Measurements from ENCODE around the gene RPS6KA1. TPM values are rescaled to one million over a fixed set of nuclear protein-coding genes. Genes with fewer than 3 reads are reported as not detected.

RPS6KA1 gene
- total RNA-seq, 2 donors from 2014 or later = 7.4 to 9.3 TPM

DNA sequence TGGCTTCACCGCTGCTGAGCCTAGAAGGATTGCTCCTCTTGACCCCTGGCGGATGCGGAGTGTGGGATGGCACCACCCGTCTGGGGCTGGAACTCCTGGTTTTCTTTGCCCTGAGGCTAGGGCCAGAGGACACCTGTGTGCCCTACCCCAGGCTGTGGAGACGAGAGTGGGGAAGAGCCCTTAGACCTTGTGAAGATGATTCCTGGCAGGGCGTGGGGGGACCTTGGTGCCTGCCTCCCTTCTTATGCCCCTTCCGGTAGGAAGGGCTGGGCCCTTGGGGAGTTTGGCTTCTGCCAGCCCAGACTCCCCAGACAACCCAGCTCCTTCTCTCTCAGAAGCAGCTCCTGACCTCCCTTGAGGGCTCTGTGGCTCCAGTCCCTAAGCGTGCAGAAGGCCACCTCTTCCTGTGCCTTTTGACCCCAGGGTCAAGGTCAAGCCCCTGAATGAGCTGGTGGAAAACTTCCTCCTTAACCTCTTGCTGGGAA is 891 bp downstream of the RPS6KA1 start:
- DNase-seq = no peak
- intact Hi-C loops (cut with DNase I) = no loop called here
- ATAC-seq = peak; percentile 7 to 15

DNA sequence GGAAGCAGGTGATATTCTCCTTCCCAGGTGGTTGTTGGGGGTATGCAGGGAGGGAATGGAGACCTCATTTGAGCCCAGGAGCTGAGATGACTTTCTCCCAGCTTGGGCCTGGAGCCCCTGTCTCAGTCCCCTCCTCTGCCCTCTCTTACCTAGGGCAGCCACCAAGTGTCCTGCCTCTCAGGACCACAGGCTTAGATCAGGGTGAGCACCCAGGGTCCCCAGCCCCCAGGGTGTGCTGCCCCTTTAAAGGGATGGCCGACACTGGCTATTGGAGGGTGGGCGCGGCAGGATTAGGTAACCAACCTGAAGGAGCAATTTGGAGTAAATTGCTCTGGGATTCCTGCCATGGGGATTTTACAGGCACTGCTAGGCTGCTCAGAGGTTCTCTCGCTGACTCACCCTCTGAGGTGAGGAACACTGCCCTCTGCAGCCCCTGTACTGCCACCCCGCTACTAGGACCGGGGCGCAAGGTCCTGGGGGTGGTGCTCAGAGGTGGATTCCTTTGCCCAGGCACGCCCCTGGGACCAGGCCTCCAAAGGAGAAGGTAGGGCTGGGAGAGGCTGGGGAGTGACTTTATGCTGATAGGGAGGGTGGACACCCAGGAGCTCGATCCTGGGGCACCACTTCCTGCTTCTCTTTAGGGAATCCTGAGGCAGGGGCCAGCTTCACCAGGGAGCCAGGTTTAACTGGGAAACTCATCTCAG is 1.5 kb downstream of the RPS6KA1 start:
- peak; percentile 30 for DNase-seq
- intact Hi-C loops (cut with DNase I) = no loop called here
- ATAC-seq = peak; percentile 31 to 81

DNA sequence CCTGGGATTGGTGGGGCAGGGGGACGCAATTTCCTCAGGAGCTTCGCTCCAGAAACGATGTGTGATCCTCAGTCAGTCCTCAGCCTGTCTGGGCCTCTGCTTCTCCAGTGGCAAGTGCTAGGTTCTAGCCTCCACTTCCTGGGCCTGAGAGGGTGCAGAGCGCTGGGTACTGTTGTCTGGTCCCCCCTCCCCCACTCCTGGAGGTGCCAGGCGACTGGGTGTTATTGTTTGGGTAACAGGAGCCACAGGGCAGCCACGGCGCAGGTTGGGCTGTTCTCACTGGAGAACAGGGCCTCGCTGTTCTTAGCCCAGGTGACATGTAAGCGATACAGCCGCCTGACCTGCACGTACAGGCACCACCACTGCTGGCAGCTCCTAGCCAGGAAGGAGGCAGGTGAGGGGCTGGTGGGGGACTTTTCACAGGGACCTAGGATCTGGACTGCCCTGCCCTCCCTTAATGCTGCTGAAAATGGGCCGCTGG is 2.1 kb downstream of the RPS6KA1 start:
- intact Hi-C loops (cut with DNase I) = no loop called here

DNA sequence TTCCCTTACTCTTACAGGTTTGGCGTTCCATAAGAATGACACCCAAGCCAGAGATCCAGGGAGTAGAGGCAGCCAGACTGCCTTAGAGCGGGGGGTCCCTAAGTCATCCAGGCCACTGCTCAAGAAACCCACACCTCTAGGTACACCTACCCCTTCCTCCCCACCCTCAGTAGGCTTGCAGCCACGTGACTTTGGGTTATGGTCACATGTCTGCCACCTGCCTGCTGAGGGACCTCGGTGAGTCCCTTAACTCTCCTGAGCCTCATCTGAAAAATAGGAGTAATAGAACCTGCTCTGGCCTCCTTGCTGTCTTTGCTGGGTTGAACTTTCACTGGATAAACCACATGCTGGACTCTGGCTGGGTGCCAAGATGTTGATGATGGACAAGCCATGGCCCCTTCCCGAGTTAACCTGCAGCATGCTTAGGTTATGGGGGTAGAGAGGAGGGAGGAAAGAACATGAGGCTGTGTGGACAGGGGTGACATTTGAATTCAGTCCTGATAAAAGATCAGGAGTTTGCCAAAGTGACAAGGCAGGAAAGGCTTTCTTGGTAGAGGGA is 4.5 kb downstream of the RPS6KA1 start:
- DNase-seq = no peak
- intact Hi-C loops (cut with DNase I) = no loop called here
- ATAC-seq = no peak

More for the DNA sequence above, 2.1 kb downstream of the RPS6KA1 start:
- ATAC-seq (no peak), DNase-seq (no peak)

DNA sequence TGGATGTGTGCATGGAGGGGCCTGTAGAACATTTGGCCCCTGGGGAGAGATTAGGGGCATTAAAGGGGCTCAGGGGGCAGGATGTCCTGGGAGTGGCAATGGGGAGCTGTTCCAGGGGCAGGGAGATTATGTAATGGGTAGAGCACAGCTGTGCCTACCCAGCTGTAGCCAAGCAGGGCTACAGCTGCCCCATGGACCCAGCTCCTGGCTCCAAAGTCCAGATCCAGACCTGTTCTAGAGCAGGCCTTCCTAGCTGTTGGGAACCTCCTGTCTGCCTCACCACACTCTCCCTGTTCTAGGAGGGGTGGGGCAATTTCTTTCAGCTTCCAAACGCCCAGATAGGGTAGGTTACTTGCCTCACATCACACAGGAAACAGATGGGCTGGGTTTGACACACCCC is 5.6 kb downstream of the RPS6KA1 start:
- intact Hi-C loops (cut with DNase I) = no loop called here
- no peak for ATAC-seq
- no peak for DNase-seq

DNA sequence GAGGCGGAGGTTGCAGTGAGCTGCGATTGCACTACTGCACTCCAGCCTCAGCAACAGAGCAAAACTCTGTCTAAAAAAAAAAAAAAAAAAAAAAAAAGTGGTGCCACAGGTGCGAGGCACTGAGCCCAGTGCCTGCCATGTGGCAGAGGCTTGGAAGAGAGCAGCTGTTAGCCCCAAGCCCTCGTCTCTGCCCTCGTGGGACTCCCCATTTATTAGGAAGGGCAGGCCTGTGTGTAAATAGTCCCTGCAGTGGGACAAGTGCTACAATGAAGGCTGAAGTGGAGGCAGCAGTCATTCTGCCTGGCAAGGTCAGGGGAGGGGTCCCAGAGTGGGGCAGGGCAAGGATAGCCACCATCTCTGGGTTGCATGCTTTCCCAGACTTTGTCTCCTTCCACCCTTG is 6.5 kb downstream of the RPS6KA1 start:
- ATAC-seq (no peak), DNase-seq (no peak)
- intact Hi-C loops (cut with DNase I) = no loop called here

DNA sequence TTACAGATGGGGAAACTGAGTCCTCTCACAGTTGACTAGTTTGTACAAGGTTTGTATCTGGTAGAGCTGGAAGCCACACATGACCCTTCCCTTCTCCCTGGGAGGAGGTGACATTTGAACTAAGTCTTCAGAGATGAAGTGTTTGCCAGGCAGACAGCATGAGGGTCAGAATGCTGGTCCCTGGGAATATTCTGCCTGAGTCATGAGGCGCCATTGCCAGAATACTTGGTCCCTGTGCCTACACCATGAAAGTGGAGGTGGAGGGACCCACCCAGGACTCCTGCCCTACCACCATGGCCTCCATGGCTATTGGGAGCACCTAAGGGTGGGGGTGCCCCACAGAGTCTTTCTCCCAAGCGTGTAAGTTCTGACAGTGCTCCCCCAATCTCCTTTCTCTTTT is 7.0 kb downstream of the RPS6KA1 start:
- DNase-seq (no peak), ATAC-seq (no peak)
- intact Hi-C loops (cut with DNase I) = no loop called here

DNA sequence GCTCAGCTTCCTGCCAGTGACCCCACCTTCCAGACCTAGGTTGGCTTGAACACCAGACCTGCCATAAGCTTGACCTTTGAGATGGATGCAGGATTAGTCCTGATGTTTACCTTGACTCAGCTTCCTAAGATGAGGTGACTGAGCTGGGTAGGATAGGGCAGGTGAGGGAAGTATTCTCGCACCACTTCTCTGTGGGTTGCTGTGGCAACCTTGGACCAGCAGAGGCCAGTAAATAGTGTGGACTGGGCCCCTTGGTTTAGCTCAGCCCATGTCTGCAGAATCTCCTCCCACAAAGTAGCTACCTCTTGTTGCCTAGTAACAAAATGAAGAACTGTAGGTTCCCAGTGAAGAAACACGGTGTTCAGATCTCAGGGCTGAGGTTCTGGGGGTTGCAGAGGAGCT is 8.4 kb downstream of the RPS6KA1 start:
- no peak for ATAC-seq
- intact Hi-C loops (cut with DNase I) = no loop called here
- no peak for DNase-seq

DNA sequence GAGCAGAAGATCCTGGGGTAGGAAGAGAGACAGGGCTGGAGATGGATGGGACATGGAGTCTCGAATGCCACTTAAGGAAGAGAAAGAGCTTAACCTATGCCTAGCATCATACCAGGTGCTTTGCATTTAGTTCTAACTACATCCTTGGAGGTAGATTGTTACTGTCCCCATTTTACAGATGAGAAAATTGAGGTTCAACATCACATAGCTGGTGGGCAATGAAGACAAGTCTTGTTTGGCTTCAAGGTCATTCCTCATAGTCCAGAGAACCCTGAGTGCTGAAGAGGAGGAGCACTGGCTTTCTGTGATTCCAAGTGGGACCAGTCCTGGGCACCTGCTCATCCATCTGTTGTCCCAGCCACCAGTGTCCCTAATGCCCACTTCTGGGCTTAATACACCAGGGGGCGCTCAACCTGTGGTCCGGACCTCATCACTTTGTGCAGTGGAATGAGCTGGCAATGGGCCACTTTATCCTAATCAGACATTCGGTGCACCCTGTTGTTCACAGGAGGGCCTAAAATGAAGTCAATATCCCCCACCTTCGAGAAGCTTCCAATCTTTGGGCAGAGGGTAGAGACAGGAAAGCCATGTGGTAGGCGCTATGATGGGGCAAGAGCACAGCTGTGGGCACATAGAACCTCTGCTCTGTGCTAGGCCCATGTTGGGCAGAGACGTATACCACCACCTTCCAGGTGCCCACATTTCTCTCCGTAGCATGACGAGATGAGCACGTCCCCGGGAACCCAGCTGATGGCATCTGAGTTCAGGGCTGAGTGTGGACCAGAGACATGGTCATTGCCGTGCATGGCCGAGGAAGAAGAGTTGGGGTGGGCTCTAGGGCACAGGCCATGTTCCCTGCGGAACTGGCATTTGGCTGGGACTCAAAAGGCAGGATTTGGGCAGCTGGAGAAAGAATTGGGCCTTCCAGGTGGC is 9.2 kb downstream of the RPS6KA1 start:
- intact Hi-C loops (cut with DNase I) = no loop called here
- no peak for ATAC-seq
- DNase-seq = no peak

DNA sequence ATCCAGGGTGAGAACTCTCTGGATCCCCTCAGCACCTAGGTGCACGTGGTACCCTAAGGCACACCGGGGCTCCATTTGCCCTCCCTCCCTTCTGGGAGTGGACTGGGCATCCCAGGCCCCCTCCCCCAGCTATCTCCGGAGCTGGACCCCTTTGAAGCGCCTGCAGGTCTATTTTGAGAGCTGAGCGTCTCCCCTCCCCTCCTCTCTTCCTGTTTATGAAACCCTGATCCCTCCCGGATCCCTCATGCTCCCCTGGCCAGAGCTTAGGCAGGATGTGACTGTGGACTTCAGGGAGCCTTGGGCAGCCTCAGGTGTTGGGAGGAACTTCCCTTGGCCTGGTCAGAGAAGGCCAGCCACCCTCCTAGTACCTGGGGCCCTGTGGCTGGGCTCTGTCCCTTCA is 10.2 kb downstream of the RPS6KA1 start:
- intact Hi-C loops (cut with DNase I) = no loop called here
- DNase-seq (no peak), ATAC-seq (no peak)

DNA sequence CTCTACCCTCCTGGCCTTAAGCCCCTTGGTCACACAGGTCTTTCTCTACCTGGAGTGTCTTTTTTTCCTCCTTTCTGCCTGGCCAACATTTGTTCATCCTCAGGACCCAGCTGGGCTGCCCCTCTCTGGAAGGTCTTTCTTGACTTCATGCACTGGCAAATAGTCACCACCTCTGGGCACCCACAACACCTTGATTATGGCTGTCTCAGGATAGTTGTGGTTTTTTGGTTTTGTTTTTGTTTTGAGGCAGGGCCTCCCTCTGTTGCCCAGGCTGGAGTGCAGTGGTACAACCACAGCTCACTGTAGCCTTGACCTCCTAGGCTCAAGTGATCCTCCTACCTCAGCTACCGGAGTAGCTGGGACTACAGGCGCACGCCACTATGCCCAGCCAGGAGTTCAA is 10.8 kb downstream of the RPS6KA1 start:
- ATAC-seq = no peak
- DNase-seq = no peak

DNA sequence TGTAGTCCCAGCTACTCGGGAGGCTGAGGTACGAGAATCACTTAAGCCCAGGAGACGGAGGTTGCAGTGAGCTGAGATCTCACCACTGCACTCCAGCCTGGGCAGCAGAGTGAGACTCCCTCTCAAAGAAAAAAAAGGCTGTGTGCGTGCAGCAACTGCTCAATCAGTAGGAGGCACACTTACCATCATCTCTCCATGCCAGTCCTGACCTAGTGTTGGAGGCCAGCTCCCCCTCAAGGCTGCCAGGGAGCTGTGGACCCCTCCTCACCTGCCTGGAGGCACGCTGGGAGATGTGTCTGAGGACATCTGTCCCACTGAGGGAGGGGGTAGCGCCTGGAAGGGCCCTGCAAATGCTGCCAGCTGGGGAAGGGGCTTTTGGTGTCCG is 11.9 kb downstream of the RPS6KA1 start:
- DNase-seq (no peak), ATAC-seq (no peak)
- intact Hi-C loops (cut with DNase I) = no loop called here

More for the DNA sequence above, 10.8 kb downstream of the RPS6KA1 start:
- intact Hi-C loops (cut with DNase I) = no loop called here

DNA sequence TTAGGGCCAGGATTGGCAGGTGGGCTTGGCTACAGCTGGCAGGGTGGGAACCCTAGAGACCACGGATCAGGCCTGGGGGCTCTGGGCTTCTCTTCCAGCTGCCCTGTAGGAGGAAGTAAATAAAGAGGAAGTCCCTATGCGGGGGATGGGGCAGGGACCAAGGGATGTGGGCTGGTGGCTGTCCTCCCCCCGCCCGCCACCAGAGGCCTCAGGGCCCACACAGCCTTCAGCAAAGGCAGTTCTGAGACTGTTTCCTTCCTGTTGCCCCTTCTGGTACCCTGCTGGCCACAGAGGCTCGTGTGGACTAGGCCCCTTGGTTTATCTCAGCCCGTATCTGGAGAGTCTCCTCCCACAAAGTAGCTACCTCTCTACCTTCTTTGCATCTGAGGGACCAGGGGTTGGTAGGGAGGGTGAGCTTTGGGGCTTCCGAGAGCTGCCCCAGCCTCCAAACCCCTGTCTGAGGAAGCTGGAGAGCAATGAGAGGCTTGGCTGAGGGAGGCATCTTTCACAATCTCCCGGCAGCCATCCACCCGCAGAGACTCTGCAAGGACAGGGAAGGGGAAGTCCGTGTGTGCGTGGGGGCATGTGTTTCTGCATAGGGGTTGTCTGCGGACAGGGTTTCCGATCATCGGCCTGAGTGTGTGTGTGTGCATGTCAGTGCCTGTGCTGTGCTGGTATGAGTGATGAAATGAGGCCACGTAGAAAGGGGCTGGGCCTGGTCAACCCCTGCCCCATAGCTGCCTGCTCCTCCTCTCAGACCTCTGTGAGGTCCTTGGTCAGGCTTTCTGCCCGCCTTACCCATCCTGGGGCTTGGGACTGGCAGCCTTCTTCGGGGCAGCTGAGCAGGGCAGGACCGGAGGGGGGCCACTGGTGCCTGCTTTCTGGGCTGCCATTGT is 12.5 kb downstream of the RPS6KA1 start:
- DNase-seq (peak; percentile 82), ATAC-seq (peak; percentile 81)
- intact Hi-C loops (cut with DNase I) = no loop called here

DNA sequence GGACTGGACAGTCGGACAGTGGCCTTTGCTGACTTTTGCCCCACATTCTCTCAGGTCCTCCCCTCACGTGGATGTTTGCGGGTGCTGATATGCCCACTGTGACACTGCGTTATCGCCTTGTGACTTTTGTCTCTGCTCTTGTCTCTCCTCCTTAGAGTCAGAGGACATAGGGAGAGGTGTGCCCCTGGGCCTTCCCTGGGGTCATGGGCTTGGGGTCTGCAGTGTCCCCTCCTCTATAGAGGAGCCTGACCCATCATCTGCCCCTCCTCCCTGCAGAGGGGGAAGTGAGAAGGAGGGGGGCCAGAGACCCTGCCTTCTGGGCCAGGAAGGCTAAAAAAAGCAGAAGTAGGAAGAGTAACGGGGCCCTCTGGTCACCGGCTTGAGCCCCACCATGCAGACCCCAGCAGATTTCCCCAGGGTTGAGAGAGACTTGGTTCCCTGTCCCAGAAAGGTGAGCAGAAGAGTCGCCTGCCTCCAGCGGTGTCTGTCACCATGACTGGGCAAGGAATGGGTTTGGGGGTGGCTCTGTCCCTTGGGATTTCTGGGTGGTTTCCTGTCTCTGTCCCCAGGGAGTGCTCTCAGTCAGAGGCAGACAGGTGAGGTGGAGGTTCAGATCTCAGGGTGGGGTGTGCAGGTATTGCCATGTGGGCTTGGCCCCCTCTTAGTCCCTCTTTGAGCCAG is 13.3 kb downstream of the RPS6KA1 start:
- intact Hi-C loops (cut with DNase I) = no loop called here
- ATAC-seq = peak in 1 of 2 donors; percentile 3
- no peak for DNase-seq

DNA sequence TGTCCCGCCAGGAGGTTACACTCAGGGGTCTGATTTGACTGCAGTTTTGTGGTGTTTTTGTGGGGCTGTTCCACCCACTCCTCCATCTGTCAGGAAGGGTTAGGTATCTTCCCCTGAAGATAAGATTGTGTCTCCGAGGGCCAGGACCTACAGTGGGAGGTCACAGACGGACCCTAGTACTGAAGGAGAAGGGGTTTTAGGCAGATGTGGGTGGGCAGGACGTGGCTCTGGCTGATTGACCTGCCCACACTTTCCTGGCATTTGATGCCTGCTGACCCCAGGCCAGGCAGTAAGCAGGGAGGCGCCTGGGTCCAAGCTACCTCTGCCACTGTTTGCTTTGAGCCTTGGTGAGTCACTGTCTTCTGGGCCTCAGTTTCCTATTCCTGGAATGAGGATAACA is 13.9 kb downstream of the RPS6KA1 start:
- ATAC-seq = no peak
- intact Hi-C loops (cut with DNase I) = no loop called here
- no peak for DNase-seq

DNA sequence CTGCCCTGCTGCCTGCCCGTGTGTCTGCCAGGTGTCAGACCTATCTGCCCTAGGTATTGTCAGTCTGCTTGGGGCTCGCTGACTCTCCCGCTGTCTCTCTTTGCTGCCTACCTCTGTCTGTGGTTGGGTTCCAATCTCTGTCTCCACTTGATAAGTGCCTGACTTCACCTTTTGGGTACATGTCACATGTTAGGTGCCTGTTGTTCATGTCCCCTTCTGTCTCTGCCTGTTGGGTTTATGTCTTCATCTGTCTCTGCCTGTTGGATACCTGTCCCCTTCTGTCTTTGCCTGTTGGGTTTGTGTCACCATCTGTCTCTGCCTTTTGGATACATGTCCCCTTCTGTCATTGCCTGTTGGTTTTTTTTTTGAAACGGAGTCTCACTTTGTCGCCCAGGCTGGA is 14.6 kb downstream of the RPS6KA1 start:
- intact Hi-C loops (cut with DNase I) = no loop called here
- ATAC-seq (no peak), DNase-seq (no peak)

DNA sequence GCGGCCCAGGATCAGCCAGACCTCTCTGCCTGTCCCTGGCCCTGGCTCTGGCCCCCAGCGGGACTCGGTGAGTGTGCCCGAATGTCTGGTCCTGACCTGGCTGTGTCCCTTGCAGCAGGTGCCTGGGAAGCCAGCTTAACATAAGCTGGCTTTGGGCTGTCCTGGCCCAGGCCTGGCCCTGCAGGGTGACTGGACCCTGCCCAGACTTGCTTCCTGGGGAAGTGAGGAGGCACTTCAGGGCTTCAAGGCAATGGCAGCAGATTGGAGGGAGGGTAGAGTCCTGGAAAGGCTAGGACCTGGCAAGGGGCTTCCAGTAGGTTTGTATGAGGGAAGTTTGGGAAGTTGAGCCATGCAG is 16.4 kb downstream of the RPS6KA1 start:
- intact Hi-C loops (cut with DNase I) = no loop called here
- DNase-seq (no peak), ATAC-seq (no peak)

DNA sequence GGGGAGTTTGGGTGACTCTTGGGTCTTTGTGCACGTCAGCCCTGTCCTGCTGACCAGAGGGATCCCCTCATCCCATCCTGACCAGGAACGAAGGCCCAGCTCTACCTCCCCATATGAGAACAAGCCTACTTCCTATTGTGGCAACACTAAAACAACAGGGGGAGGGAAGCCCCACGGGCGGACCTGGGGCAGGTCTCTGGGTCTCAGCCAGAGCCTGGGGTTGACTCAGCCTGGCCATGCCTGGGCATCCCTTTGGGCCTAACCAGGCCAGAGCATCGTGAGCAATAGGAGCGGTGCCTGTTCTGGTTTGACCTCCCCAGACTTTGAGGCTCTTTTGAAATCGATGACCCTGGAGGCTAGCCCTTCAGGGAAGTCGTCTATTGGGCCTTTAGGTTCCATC is 16.8 kb downstream of the RPS6KA1 start:
- intact Hi-C loops (cut with DNase I) = no loop called here
- DNase-seq (no peak), ATAC-seq (no peak)

DNA sequence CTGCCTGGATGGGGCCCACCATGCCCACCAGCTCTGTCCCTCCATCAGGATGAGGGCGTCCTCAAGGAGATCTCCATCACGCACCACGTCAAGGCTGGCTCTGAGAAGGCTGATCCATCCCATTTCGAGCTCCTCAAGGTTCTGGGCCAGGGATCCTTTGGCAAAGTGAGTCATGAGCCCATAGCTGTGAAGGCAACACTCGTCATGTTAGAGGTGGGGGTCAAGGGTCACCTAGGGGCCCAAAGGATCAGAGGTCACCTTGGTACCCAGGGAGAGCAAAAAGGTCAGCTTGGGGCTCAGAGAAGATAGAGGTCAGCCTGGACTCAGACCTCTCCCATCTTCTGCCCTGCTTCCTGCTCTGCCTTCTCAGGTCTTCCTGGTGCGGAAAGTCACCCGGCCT is 17.3 kb downstream of the RPS6KA1 start:
- ATAC-seq (no peak), DNase-seq (no peak)
- intact Hi-C loops (cut with DNase I) = no loop called here
